IMR-90 (cell line): ENCODE data around the gene MND1. TPM values are rescaled to one million over a fixed set of nuclear protein-coding genes. Genes with fewer than 3 reads are reported as not detected.

Experiments used
- ATAC-seq: fragments of 200-7000 bp; cut with Tn5 transposase; 2 replicates; pipeline ENCODE4 v1.9.1; 2020; ENCODE audit warnings: low read depth, mild to moderate bottlenecking, moderate library complexity
- BruUV-seq: library from RNA; stranded (reverse); fragments of 400-500 nt; replicated peaks from 2 replicates; lab custom pipeline; 2021; lab: Mats Ljungman, UMichigan
- CTCF ChIA-PET: fragments of 300-600 bp; formaldehyde crosslinking; extraction: SDS; loops from one replicate; lab custom pipeline; 2021; ENCODE audit warnings: antibody characterized with exemption; lab: Yijun Ruan, JAX
- POLR2A ChIA-PET: fragments of 300-600 bp; sonication (Branson Sonifier 250); formaldehyde crosslinking; loops from one replicate; lab custom pipeline; 2022; ENCODE audit warnings: antibody characterized with exemption; ENCODE audit not compliant: unreplicated experiment; lab: Charles Lee
- DNase-seq: peaks from one replicate; pipeline ENCODE4 v3.0.0; 2013
- H2AFZ ChIP-seq: replicated peaks from 2 replicates; pipeline ENCODE3; 2013; ENCODE audit warnings: low read length, mild to moderate bottlenecking; ENCODE audit not compliant: poor library complexity
- H2AK5ac ChIP-seq: 2 replicates; pipeline ENCODE4 v1.6.1; 2013; ENCODE audit warnings: low read depth, low read length, inconsistent platforms
- H2AK9ac ChIP-seq: replicated peaks from 2 replicates; pipeline ENCODE3; 2013; ENCODE audit warnings: mild to moderate bottlenecking, low read depth, low read length, moderate library complexity; ENCODE audit not compliant: poor library complexity
- H2BK120ac ChIP-seq: 2 replicates; pipeline ENCODE4 v1.6.1; 2013; ENCODE audit warnings: low read depth, low read length, inconsistent platforms
- H2BK15ac ChIP-seq: 3 replicates; pipeline ENCODE4 v1.6.1; 2013; ENCODE audit warnings: low read depth, low read length, inconsistent platforms
- H2BK20ac ChIP-seq: 2 replicates; pipeline ENCODE4 v1.6.1; 2013; ENCODE audit warnings: low read depth, mild to moderate bottlenecking, inconsistent platforms, low read length, moderate library complexity
- H2BK5ac ChIP-seq: 2 replicates; pipeline ENCODE4 v1.6.1; 2013; ENCODE audit warnings: mild to moderate bottlenecking, low read depth, low read length, inconsistent platforms; ENCODE audit not compliant: poor library complexity, severe bottlenecking
- H3K14ac ChIP-seq: replicated peaks from 2 replicates; pipeline ENCODE4 v1.6.1; 2013; ENCODE audit warnings: low read depth, low read length, inconsistent platforms
- H3K18ac ChIP-seq: 2 replicates; pipeline ENCODE4 v1.6.1; 2013; ENCODE audit warnings: low read depth, low read length, control low read depth
- H3K23ac ChIP-seq: 2 replicates; pipeline ENCODE4 v1.6.1; 2013; ENCODE audit warnings: low read depth, low read length, inconsistent platforms
- H3K27ac ChIP-seq: 2 replicates; pipeline ENCODE4 v1.5.1; 2013; ENCODE audit warnings: mild to moderate bottlenecking, control low read depth, low read length; ENCODE audit not compliant: insufficient read depth
- H3K27me3 ChIP-seq: 2 replicates; pipeline ENCODE4 v1.6.1; 2013; ENCODE audit warnings: low read length; ENCODE audit not compliant: control insufficient read depth, insufficient read depth
- H3K36me3 ChIP-seq: 2 replicates; pipeline ENCODE4 v1.6.1; 2013; ENCODE audit warnings: low read length, mixed read lengths; ENCODE audit not compliant: control insufficient read depth, insufficient read depth
- H3K4ac ChIP-seq: 2 replicates; pipeline ENCODE4 v1.6.1; 2013; ENCODE audit warnings: low read depth, low read length, inconsistent platforms
- H3K4me1 ChIP-seq: 2 replicates; pipeline ENCODE4 v1.6.1; 2013; ENCODE audit warnings: low read length, mixed read lengths; ENCODE audit not compliant: control insufficient read depth, insufficient read depth
- H3K4me2 ChIP-seq: 2 replicates; pipeline ENCODE4 v1.6.1; 2013; ENCODE audit warnings: low read depth, mild to moderate bottlenecking, control low read depth, low read length, moderate library complexity
- H3K4me3 ChIP-seq: 2 replicates; pipeline ENCODE4 v1.5.1; 2013; ENCODE audit warnings: low read depth, mild to moderate bottlenecking, control low read depth, low read length, moderate library complexity; ENCODE audit not compliant: insufficient read depth
- H3K56ac ChIP-seq: 2 replicates; pipeline ENCODE4 v1.6.1; 2013; ENCODE audit warnings: low read length, inconsistent platforms; ENCODE audit not compliant: insufficient read depth; ENCODE audit errors: extremely low read depth
- H3K79me1 ChIP-seq, 2 experiments: 2 replicates each; pipeline ENCODE4 v1.6.1; 2013; ENCODE audit warnings: low read length in 2 of 2, inconsistent platforms in 1 of 2, low read depth in 1 of 2
- H3K9ac ChIP-seq: 2 replicates; pipeline ENCODE4 v1.6.1; 2013; ENCODE audit warnings: low read depth, low read length, control low read depth
- H3K9me1 ChIP-seq: 2 replicates; pipeline ENCODE4 v1.6.1; 2013; ENCODE audit warnings: low read length, inconsistent platforms; ENCODE audit not compliant: insufficient read depth
- H3K9me3 ChIP-seq: 2 replicates; pipeline ENCODE4 v1.6.1; 2013; ENCODE audit warnings: low read length; ENCODE audit not compliant: control insufficient read depth, insufficient read depth
- H4K20me1 ChIP-seq: 2 replicates; pipeline ENCODE4 v1.6.1; 2013; ENCODE audit warnings: low read length, inconsistent platforms; ENCODE audit not compliant: insufficient read depth
- H4K5ac ChIP-seq: 2 replicates; pipeline ENCODE4 v1.6.1; 2013; ENCODE audit warnings: mild to moderate bottlenecking, low read depth, low read length, control low read depth
- H4K8ac ChIP-seq, 2 experiments: 2 replicates each; pipeline ENCODE4 v1.6.1; 2013; ENCODE audit warnings: low read depth in 2 of 2, low read length in 2 of 2, control low read depth in 1 of 2, inconsistent platforms in 1 of 2
- H4K91ac ChIP-seq: 2 replicates; pipeline ENCODE4 v1.6.1; 2013; ENCODE audit warnings: low read depth, low read length, inconsistent platforms; ENCODE audit not compliant: insufficient read depth
- BHLHE40 ChIP-seq: fragments of 150-350 bp; IDR thresholded peaks from 2 replicates; pipeline ENCODE4 v1.6.1; 2016; ENCODE audit warnings: mild to moderate bottlenecking, low read depth, low read length
- CEBPB ChIP-seq: IDR thresholded peaks from 2 replicates; pipeline ENCODE4 v1.6.1; 2012; ENCODE audit warnings: low read depth, low read length, improper control_type of control experiment
- CHD1 ChIP-seq: IDR thresholded peaks from 2 replicates; pipeline ENCODE4 v1.6.1; 2012; ENCODE audit warnings: low read depth, low read length, improper control_type of control experiment
- FOS ChIP-seq: fragments of 150-350 bp; IDR thresholded peaks from 2 replicates; pipeline ENCODE4 v1.6.1; 2016; ENCODE audit warnings: low read depth, low read length
- MAFK ChIP-seq: IDR thresholded peaks from 2 replicates; pipeline ENCODE4 v1.6.1; 2012; ENCODE audit warnings: low read depth, low read length, improper control_type of control experiment
- MAZ ChIP-seq: IDR thresholded peaks from 2 replicates; pipeline ENCODE4 v1.6.1; 2012; ENCODE audit warnings: low read depth, mild to moderate bottlenecking, low read length, improper control_type of control experiment, moderate library complexity, borderline replicate concordance
- MXI1 ChIP-seq: IDR thresholded peaks from 2 replicates; pipeline ENCODE4 v1.6.1; 2012; ENCODE audit warnings: low read depth, mild to moderate bottlenecking, low read length, moderate library complexity, borderline replicate concordance
- NFE2L2 ChIP-seq: fragments of 150-350 bp; IDR thresholded peaks from 2 replicates; pipeline ENCODE4 v1.6.1; 2016; ENCODE audit warnings: low read depth, mild to moderate bottlenecking, low read length
- POLR2A ChIP-seq: IDR thresholded peaks from 2 replicates; pipeline ENCODE4 v1.6.1; 2012; ENCODE audit warnings: mild to moderate bottlenecking, low read depth, low read length
- RAD21 ChIP-seq: IDR thresholded peaks from 2 replicates; pipeline ENCODE4 v1.6.1; 2012; ENCODE audit warnings: low read length, improper control_type of control experiment
- RCOR1 ChIP-seq: IDR thresholded peaks from 2 replicates; pipeline ENCODE4 v1.6.1; 2012; ENCODE audit warnings: mild to moderate bottlenecking, low read length, improper control_type of control experiment; ENCODE audit not compliant: insufficient replicate concordance
- RFX5 ChIP-seq: IDR thresholded peaks from 2 replicates; pipeline ENCODE4 v1.8.0; 2012; ENCODE audit warnings: low read depth, mild to moderate bottlenecking, low read length, moderate library complexity
- SMC3 ChIP-seq: fragments of 150-350 bp; IDR thresholded peaks from 2 replicates; pipeline ENCODE4 v1.6.1; 2016; ENCODE audit warnings: low read depth, mild to moderate bottlenecking, antibody characterized with exemption, low read length, moderate library complexity
- USF2 ChIP-seq: fragments of 150-350 bp; IDR thresholded peaks from 2 replicates; pipeline ENCODE4 v1.6.1; 2017; ENCODE audit warnings: mild to moderate bottlenecking, antibody characterized with exemption, low read length, low read depth
- WGBS, 2 experiments: methylation state at CpG; one replicate each; pipeline versions ENCODE4 v1.1.5 to v1.1.7; 2013; ENCODE audit warnings: missing lambda C conversion rate in 2 of 2; ENCODE audit not compliant: insufficient read length in 1 of 2; ENCODE audit errors: extremely low coverage in 2 of 2; 5-methylcytosine and 5-hydroxymethylcytosine counted together
- dilution Hi-C: fragments of 300-500 bp; cut with HindIII; formaldehyde crosslinking; loops from one replicate; pipeline ENCODE4 v1.14.3; 2018; ENCODE audit warnings: low sequenced_read_pairs; ENCODE audit not compliant: unreplicated experiment
- in situ Hi-C: fragments of 300-500 bp; cut with MboI; formaldehyde crosslinking; loops from 3 replicates; pipeline ENCODE4 v1.14.3; 2019; ENCODE audit warnings: low sequenced_read_pairs, inconsistent platforms, mixed read lengths
- intact Hi-C: fragments of 100-400 bp; cut with micrococcal nuclease; formaldehyde crosslinking; loops from 2 replicates; pipeline ENCODE4 v1.10.0; 2022
- polyA plus RNA-seq, 3 experiments: library from polyadenylated mRNA; depleted of rRNA; stranded (reverse); fragments of >200 nt; gene quantifications; 2 replicates each; pipeline ENCODE4 v1.2.3, GENCODE V29; 2012; ENCODE audit warnings: low replicate concordance in 1 of 3
- total RNA-seq: library from RNA; depleted of rRNA; stranded (reverse); fragments of >200 nt; gene quantifications from 2 replicates; pipeline ENCODE4 v1.2.3, GENCODE V29; 2012
- TF ChIP-seq, protein P1 (sequence below): conservative IDR thresholded peaks from 2 replicates; pipeline ENCODE4 v1.5.1; 2012; ENCODE audit warnings: mild to moderate bottlenecking, low read depth, low read length, improper control_type of control experiment
- TF ChIP-seq, protein P2 (sequence below): fragments of 150-350 bp; IDR thresholded peaks from 2 replicates; pipeline ENCODE4 v1.6.1; 2016; ENCODE audit warnings: low read depth, mild to moderate bottlenecking, low read length, moderate library complexity, borderline replicate concordance

MND1 gene
- total and polyA plus RNA-seq, 2 of the 4 experiments (the other 2 are of a cell fraction) = 0.36 to 3.5 TPM

DNA sequence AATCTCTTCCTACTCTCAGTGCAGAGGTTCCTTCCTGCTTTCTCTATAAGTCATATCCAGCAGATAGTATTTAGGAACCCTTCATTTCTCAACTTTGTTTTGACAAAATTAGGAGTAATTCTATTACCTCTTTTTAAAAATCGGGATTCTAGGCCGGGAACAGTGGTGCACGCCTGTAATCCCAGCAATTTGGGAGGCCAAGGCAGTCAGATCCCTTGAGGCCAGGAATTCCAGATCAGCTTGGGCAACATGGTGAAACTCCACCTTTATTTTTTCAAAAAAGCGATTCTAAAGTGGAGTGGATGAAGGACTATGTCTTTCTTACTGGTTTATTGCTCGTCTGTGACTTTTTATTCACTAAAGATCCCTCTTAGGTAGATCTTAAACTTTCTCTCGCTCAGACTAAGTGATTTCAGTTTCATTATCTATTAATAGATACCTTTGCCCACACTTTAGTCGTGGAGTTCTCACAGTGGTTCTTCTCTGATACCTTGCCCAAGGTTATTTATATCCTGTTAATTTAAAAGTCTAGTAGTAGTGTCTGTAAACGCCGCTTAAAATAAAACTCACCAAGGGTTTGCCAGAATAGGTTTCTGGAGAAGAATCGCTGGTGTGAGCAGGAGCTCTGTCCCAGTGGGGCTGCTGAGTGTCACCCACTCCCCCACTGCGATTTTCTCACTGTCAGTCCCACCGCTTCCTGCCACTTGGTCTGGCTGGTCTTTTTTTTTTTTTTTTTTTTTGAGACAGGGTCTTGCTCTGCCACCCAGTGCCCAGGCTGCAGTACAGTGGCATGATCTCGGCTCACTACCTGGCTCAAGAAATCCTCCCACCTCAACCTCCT lies 94.6 kb downstream of the MND1 start:
- no peak for ATAC-seq
- in situ Hi-C loops = no loop called here

More for the DNA sequence above, 94.6 kb downstream of the MND1 start:
- no TSS peak for BruUV-seq
- DNase-seq = no peak
- Histone ChIP-seq H3K56ac (no peak overlapping the region), H4K20me1 (no peaks in the 10 kb centered on the region), H3K4me1 (no peaks in the 10 kb centered on the region), H3K27ac (no peak overlapping the region), H3K14ac (no peak overlapping the region), H2BK120ac (no peak overlapping the region), H2BK15ac (no peak overlapping the region), H3K9me1 (no peaks in the 10 kb centered on the region), H4K8ac (no peak overlapping the region), H3K23ac (no peak overlapping the region), H3K9ac (no peak overlapping the region), H2AK9ac (no peak overlapping the region), H3K18ac (no peak overlapping the region), H3K9me3 (no peaks in the 10 kb centered on the region), H3K4me2 (no peak overlapping the region), H2BK5ac (no peak overlapping the region), H2BK20ac (no peak overlapping the region), H3K4me3 (no peak overlapping the region), H4K5ac (no peak overlapping the region), H3K27me3 (no peaks in the 10 kb centered on the region), H3K36me3 (no peaks in the 10 kb centered on the region), H2AFZ (no peak overlapping the region), H4K91ac (no peak overlapping the region), H3K79me1 (no peaks in the 10 kb centered on the region), H3K4ac (no peak overlapping the region), H2AK5ac (no peak overlapping the region)
- no CpG with 5 or more reads among the region's 13 CpGs for WGBS, 2 experiments
- ChIA-PET POLR2A (no interaction called here), CTCF (no interaction called here)
- intact Hi-C loops = no loop called here
- dilution Hi-C loops = no loop called here
- TF ChIP-seq POLR2A (no peak), MXI1 (no peak), RCOR1 (no peak), MAFK (no peak), NFE2L2 (no peak), SMC3 (no peak), USF2 (no peak), RFX5 (no peak), BHLHE40 (no peak), FOS (no peak), RAD21 (no peak), MAZ (no peak), CEBPB (no peak), CHD1 (no peak)
- TF ChIP-seq, protein P1, sequence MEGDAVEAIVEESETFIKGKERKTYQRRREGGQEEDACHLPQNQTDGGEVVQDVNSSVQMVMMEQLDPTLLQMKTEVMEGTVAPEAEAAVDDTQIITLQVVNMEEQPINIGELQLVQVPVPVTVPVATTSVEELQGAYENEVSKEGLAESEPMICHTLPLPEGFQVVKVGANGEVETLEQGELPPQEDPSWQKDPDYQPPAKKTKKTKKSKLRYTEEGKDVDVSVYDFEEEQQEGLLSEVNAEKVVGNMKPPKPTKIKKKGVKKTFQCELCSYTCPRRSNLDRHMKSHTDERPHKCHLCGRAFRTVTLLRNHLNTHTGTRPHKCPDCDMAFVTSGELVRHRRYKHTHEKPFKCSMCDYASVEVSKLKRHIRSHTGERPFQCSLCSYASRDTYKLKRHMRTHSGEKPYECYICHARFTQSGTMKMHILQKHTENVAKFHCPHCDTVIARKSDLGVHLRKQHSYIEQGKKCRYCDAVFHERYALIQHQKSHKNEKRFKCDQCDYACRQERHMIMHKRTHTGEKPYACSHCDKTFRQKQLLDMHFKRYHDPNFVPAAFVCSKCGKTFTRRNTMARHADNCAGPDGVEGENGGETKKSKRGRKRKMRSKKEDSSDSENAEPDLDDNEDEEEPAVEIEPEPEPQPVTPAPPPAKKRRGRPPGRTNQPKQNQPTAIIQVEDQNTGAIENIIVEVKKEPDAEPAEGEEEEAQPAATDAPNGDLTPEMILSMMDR = no peak
- TF ChIP-seq, protein P2, sequence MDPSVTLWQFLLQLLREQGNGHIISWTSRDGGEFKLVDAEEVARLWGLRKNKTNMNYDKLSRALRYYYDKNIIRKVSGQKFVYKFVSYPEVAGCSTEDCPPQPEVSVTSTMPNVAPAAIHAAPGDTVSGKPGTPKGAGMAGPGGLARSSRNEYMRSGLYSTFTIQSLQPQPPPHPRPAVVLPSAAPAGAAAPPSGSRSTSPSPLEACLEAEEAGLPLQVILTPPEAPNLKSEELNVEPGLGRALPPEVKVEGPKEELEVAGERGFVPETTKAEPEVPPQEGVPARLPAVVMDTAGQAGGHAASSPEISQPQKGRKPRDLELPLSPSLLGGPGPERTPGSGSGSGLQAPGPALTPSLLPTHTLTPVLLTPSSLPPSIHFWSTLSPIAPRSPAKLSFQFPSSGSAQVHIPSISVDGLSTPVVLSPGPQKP = no peak
